GM19035 (cell line): Measurements from ENCODE around the gene EEPD1.

Experiments used
- ATAC-seq: cut with Tn5 transposase; IDR thresholded peaks from one replicate; pipeline ENCODE4 v1.9.1; 2021; ENCODE audit not compliant: unreplicated experiment

The EEPD1 gene

DNA sequence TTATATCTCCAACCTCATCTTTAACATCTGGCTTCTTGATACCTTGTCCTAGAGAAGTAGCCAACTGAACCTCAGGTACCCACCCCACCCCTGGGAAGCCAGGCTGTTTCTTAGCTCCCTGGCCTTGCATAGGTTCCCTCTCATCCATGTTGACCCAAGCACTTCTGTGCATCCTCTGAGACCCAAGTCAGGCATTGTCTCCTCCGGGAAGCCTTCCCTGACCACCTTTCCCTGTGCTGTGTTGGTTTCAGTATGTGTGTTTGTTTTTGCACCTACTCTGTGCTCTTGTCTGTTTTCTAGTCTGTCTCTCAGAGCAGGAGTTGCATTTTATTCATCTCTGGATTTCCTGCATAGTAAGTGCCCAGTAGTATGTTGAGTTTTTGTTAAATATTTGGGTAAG is 143.2 kb downstream of the EEPD1 start:
- ATAC-seq, result no peak

DNA sequence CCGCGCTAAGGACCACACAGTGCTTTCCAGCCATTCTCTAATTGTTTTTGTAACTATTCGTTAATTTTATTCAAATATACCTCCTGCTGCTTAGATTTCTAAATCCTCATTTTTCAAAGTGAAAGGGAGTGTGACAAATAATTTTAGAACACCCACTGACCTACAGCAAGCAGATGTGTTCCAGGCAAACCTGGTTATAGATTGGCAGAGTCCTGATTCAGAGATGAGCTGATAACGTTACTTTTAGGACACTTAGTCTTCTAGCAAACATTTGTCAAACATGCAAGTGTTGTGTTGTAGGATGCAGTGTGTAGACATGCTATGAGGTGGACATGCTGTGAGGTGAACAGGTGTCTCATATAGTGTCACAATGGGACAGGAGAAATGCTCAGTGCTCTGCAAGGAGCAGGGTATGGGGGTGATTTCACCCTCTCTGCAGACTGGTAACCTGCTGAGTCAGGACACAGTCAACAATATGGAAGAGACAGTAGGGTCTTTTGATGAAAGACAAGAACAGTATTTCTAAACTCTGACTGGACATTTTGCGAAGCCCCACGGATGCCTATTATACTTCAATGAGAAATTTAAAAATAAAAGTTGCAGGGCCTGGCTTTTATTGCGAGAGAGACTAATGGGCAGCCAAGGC is 144.4 kb downstream of the EEPD1 start:
- no peak for ATAC-seq

DNA sequence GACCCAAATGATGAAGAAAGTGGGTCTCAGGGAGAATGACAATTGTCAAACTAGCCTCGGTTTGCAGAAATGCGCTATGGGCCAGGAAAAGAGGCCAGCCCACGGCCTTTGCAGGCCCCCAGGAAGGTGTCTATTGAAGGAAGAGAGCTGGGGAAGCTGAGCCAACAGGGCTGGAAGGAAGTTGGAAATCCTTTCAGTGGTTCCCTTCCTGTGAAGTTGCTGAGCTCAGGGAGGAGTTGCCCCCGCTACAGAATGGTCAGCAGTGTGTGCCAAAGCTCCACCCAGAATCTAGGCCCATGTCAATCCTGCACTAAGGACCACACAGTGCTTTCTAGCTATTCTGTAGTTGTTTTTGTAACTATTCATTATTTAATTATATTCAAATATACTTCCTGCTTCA is 145.1 kb downstream of the EEPD1 start:
- no peak for ATAC-seq

DNA sequence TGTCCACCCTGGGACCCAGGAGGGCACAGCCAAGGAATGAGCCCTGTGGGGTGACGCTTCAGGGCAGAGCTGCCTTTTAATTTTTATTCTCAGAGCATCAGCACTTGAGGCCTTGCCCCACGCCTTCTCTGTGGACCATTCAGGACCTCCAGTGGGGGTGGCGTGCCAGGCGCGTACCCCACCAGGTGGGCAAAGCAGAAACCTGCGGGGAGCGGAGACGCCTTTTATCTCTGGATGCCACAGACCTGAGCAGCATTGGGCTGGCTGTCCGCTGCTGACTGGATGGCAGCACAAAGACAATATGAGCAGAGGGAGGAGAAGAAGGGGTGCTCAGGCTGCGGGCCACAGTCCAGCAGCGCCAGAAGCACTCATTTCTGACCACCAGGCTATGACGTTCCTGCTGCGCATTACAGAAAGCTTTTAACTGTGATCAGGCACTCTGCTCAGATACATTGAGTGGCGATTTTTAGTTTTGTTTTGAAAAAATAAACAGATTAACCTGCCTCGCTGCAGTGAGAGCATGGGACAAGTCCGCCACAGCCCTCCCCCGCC is 146.2 kb downstream of the EEPD1 start:
- ATAC-seq, result no peak

DNA sequence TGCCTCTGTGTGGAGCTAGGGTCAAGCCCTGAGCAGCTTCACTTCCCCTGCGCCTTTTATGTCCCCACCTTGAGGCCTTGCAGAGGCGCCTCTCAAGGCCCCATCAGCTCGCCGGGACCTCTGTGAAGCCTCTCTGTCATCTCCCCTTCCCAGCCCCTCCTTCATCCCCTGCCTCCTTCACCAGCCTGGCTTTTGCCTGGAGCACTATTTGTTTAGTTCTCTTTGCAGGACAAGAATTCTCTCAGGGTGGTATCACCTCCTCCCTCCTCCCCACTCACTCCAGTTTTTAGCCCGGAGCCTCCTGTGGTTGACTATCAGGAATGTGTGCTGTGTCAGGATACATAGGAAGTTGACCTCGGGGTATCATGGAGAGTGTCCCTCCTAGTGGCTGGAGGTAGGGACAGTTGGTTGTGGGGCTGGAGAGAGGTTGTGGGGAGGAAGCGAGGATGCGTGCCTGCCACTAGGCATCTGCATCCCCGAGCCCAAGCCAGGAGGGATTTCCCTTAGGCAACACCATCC is 146.8 kb downstream of the EEPD1 start:
- no peak for ATAC-seq

DNA sequence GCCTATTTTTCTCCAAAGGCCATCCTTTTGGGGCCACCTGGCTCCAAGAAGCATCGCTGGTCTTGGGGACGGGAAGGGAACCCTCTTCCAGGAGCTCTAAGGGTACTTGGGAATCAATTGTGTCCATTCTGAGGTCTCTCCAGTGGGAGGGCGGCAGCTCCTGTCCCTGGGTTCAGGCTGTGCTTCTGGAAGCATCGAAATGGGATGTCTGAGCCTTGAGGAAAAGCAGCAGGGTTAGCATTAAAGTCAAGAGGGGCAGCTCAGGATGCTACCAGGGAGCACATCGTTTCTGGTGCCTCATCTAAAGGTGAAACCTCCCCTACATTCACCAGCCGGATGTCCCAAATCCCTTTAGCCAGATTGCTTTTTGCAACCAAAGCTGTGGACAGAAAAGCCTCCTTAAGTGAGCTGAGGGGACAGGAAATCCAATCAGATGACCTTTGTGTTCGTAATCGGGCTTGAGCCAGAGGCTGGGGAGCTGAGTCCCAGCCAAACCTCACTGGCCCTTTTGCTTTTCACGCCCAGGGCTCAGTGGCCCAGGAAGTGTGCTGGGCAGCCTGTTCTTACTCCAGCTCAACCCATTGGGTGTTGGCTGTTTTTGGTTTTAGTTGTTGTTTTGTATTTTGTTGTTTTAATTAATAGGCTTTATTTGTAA is 147.8 kb downstream of the EEPD1 start:
- no peak for ATAC-seq

GRCh38 chr7:36301914-36302771 is 149.1 kb downstream of the EEPD1 start:
- no peak for ATAC-seq

GRCh38 chr7:36303202-36304098 is 150.4 kb downstream of the EEPD1 start:
- no peak for ATAC-seq

DNA sequence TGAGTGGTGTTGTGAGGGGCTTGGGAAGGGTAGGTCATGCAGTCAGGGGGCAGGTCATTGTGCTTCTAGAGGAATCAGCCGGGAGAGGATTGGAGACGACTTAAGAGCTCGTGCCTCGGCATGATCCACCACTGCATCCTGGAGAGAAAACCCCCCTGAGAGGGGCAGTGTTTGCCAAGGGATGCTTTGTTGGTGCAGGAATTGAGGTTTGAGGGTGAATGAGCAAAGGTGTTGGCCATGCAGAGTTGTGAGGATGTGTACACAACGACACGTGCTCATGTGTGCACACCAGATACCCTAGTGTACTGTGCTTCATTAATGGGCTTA is 151.0 kb downstream of the EEPD1 start:
- ATAC-seq, result no peak

DNA sequence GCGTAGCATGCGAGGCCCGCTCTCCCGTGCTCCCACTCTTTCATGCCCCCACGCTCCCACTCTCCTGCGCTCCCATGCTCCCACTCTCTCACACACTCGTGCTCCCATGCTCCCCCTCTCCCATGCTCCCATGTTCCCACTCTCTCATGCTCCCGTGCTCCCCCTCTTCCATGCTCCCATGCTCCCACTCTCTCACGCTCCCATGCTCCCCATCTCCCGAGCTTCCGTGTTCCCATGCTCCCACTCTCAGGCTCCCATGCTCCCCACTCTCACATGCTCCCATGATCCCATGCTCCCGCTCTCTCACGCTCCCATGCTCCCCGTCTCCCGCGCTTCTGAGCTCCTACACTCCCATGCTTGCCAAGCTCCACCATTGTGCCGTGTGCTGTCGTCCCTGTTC is 152.2 kb downstream of the EEPD1 start:
- ATAC-seq, result no peak

- ATAC-seq, result no peak
Observed at GRCh38 chr7:36305648-36306047, 152.6 kb downstream of the EEPD1 start.

DNA sequence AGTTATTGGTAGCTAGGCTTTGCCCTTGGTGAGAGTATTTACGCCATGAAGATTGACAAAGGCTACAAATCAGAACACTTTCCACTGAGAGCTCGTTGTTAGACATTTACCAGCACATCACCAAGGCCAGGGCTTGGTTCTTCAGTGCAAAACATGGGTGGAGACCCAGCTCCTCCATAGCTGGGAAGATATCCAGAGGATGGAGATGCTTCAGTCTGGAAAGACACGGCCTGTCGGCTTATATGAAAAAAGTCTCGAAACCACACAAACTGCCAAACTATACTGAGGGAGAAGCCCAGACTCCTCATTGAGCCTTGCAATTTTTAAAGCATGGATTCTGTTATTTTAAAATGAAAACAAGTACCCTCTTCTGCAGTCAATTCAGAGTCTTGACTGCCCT is 153.2 kb downstream of the EEPD1 start:
- no peak for ATAC-seq

DNA sequence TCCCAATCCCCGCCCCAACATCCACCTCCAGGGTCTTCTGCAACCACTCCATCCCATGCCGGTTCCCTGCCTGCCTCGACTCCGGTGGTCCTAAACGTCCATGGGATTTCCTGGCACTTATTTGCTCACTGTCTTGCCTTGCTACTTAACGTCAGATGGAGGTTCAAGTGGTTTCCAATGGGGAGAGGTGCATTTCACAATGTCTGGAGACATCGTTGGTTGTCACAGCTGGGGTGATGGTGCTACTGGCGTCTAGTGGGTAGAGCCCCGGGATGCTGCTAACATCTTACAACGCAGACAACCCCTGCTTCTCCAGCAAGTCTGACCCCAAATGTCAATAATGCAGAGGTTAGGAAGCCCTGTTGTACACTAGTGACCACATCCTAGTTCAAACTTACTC is 153.7 kb downstream of the EEPD1 start:
- no peak for ATAC-seq

DNA sequence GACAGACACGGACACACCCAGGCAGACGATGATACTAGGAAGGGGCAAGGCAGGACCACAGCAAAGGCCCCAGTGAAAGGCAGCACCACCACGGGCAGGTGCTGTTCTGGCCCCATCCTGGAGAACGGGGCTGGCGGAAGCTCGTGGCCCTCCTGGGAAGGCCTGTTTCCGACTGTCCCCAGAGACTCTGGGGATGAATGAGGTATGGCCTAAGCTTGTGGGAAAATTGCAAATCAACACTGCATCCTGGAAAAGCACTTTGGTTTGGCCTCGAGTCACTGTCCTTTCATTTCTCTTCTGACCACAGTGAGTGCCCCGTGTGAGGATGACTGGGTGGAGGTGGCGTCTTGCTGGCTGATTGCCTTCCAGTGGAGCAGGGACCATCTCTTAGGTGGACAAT is 155.0 kb downstream of the EEPD1 start:
- ATAC-seq, result no peak

DNA sequence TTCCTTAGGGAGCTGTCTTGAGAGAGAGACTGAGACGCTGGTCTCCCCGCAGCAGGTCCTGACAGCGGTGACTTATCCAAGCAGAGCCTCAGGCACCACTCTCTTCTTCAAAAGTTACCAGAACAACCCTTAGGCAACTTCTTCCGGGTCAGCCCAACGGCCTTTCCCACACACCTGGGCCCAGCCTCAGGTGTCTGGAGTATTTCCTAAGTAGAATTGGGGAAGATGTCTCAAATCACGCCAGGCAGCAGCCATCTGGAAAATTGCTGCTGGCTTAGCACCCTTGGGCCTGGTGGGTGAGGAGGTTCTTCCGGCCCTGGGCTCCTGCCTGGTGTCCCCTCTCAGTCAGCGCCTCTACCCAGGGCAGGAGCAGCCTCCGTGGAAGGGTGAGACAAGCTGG is 156.2 kb downstream of the EEPD1 start:
- ATAC-seq, result no peak

DNA sequence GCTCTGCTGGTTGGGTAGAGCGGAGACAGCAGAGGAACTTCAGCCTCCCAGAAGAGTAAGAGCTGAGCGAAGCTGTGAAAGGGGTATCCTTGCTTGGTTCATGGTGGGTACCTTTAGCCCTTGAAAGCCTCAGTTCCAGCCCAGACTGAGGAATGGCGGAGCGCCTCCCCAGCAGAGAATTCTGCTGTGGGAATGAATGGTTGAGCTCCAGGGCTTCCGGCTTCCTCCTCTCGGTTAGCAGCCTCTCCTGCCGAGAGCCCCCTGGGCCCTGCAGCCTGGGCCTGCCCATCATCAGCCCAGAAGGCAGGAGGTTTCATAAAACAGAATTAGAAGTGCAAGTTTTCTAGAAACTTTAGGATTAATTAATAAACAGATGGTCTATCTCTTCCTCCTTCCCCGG is 156.7 kb downstream of the EEPD1 start:
- no peak for ATAC-seq

GRCh38 chr7:36310897-36311296 is 157.8 kb downstream of the EEPD1 start:
- no peak for ATAC-seq

GRCh38 chr7:36311539-36311938 is 158.5 kb downstream of the EEPD1 start:
- no peak for ATAC-seq

- peak; percentile 72 for ATAC-seq
Observed at GRCh38 chr7:36312064-36312914, 159.2 kb downstream of the EEPD1 start.

GRCh38 chr7:36312915-36313334 is 159.9 kb downstream of the EEPD1 start:
- no peak for ATAC-seq
